Measurements from ENCODE around the gene PCDHB9.
"Not testable (repeated sequence)": the region's sequence is repeated elsewhere in the genome, so short reads cannot be mapped to it uniquely, and the experiment has no call there.

Gene PCDHB9

DNA sequence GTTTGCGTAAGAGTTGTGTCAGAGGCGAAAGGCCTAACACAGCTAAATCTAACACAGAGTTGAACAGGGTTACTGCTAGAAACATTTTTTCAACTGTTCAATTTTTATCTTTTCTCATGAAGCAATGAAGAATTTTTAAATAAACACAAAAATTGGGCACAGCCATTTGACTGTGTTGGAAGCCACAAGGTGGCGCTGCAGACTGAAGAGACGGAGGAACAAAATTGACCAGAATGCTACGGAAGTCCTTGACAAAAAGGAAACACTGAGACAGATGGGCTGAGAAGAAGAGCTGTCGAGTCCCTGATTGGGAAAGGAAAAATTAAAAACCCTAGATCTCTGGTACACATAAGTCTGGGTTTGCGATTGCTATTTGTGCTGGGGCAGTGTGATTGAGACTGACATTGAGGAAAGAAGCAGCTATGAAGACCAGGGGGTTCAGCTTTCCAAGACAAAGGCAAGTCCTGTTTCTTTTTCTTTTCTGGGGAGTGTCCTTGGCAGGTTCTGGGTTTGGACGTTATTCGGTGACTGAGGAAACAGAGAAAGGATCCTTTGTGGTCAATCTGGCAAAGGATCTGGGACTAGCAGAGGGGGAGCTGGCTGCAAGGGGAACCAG lies at the start of gene PCDHB9:
TSS of gene PCDHB9 (plus strand) at position 265 of the 616 bp plus-strand sequence. CDS start at position 423, 158 bp downstream.
- DNase-seq, result peak in 23 of 42 donors; percentile 9 to 74 (median 39)
- intact Hi-C loops (cut with DNase I), result loop anchor here (10.0 kb wide), 1 partner anchor 378 kb away; no protein-coding TSS in a partner anchor

DNA sequence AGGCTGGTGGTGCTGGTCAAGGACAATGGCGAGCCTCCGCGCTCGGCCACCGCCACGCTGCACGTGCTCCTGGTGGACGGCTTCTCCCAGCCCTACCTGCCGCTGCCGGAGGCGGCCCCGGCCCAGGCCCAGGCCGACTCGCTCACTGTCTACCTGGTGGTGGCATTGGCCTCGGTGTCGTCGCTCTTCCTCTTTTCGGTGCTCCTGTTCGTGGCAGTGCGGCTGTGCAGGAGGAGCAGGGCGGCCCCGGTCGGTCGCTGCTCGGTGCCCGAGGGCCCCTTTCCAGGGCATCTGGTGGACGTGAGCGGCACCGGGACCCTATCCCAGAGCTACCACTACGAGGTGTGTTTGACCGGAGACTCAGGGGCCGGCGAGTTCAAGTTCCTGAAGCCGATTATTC lies 49.6 kb upstream of the PCDHB9 start:
- DNase-seq; intact Hi-C loops (cut with DNase I): not testable (repeated sequence)

DNA sequence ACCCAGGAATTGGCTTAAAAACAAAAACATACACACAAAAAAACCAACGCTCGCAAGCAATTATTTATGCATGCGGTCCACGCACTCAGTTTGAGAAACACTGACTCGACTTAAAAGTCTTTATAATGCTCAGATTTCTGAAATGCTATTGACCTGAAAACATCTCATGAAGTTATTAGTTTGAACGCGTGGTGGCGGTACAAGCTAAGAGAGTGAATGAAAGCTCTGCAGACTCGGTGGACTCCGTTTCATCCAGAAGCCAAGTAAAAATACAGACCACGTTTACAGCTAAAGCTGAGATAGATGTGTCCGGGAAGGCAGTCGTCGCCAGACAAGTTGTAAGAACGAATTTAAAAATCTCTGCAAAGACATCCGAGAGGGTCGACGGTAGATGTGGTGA lies 37.1 kb upstream of the PCDHB9 start, which contains the start of gene PCDHB6:
TSS of gene PCDHB6 (plus strand) at position 246 of the 400 bp plus-strand sequence. CDS start 201 bp downstream, outside the sequence.
- peak in 7 of 42 donors; percentile 10 to 62 (median 15) for DNase-seq
- intact Hi-C loops (cut with DNase I), result no loop called here

DNA sequence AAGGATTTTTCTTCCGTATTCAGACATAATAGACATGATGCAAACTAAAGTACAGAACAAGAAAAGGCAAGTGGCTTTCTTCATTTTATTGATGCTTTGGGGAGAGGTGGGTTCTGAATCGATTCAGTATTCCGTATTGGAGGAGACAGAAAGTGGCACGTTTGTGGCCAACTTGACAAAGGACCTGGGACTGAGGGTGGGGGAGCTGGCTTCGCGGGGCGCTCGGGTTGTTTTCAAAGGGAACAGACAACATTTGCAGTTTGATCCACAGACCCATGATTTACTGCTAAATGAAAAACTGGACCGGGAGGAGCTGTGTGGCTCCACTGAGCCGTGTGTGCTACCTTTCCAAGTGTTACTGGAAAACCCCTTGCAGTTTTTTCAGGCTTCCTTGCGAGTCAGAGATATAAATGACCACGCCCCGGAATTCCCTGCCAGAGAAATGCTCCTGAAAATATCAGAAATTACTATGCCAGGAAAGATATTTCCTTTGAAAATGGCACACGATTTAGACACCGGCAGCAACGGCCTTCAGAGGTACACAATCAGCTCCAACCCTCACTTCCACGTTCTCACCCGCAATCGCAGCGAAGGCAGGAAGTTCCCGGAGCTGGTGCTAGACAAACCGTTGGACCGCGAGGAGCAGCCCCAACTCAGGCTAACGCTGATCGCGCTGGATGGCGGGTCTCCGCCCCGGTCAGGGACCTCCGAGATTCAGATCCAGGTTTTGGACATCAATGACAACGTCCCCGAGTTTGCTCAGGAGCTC lies 36.6 kb upstream of the PCDHB9 start:
- intact Hi-C loops (cut with DNase I), result no loop called here
- no peak for DNase-seq

DNA sequence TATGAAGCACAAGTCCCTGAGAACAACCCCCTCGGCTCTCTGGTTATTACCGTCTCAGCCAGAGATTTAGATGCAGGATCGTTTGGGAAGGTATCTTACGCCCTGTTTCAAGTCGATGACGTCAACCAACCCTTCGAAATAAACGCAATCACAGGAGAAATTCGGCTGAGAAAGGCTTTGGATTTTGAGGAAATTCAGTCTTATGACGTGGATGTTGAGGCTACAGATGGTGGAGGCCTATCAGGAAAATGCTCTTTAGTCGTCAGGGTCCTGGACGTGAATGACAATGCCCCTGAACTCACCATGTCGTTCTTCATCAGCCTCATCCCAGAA lies 36.0 kb upstream of the PCDHB9 start:
- no peak for DNase-seq
- intact Hi-C loops (cut with DNase I), result no loop called here

DNA sequence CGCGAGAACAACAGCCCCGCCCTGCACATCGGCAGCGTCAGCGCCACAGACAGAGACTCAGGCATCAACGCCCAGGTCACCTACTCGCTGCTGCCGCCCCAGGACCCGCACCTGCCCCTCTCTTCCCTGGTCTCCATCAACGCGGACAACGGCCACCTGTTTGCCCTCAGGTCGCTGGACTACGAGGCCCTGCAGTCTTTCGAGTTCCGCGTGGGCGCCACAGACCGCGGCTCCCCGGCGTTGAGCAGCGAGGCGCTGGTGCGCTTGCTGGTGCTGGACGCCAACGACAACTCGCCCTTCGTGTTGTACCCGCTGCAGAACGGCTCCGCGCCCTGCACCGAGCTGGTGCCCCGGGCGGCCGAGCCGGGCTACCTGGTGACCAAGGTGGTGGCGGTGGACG lies 35.3 kb upstream of the PCDHB9 start:
- intact Hi-C loops (cut with DNase I); DNase-seq: not testable (repeated sequence)

DNA sequence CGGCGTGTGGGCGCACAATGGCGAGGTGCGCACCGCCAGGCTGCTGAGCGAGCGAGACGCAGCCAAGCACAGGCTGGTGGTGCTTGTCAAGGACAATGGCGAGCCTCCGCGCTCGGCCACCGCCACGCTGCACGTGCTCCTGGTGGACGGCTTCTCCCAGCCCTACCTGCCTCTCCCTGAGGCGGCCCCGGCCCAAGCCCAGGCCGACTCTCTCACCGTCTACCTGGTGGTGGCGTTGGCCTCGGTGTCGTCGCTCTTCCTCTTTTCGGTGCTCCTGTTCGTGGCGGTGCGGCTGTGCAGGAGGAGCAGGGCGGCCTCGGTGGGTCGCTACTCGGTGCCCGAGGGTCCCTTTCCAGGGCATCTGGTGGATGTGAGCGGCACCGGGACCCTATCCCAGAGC lies 34.9 kb upstream of the PCDHB9 start:
- intact Hi-C loops (cut with DNase I); DNase-seq: not testable (repeated sequence)

DNA sequence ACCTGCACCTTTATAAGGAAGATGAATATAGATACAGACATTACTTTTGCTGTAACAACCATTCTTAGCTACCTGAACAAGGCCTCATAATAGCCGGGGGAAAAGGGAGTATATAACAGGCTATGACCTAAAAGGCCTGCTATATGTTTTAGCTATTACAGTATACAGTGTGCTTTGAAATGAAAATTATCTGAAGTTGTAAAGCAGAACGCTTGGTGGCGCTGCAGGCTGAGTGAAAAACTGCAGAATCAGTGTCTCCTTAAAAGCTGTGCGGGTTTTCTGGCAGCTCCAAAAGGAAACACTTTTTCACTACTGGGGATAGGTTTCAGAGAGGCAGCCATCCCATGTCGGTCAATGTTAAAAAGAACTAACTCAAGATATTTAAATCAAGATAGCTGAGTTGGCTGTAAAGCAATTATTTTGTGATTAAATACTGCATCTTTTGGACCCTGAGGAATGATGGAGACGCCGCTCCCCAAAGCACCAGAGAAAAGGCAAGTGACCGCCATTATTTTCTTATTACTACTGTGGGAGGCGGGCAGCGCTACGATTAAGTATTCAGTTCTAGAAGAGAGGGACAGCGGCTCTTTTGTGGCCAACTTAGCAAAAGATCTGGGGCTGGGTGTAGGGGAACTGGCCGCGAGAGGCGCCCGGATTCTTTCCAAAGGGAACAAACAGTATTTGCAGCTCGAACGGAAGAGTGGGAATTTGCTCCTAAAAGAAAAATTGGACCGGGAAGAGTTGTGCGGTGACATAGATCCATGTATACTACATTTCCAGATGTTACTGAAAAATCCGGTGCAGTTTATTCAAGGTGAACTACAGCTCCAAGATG lies 31.2 kb upstream of the PCDHB9 start:
- intact Hi-C loops (cut with DNase I), result no loop called here
- DNase-seq, result peak in 3 of 42 donors; percentile 7 to 53 (median 12)

DNA sequence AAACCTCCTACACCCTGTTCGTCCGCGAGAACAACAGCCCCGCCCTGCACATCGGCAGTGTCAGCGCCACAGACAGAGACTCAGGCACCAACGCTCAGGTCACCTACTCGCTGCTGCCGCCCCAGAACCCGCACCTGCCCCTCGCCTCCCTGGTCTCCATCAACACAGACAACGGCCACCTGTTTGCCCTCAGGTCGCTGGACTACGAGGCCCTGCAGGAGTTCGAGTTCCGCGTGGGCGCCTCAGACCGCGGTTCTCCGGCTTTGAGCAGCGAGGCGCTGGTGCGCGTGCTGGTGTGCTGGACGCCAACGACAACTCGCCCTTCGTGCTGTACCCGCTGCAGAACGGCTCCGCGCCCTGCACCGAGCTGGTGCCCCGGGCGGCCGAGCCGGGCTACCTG lies 29.6 kb upstream of the PCDHB9 start:
- intact Hi-C loops (cut with DNase I), result not testable (repeated sequence)

DNA sequence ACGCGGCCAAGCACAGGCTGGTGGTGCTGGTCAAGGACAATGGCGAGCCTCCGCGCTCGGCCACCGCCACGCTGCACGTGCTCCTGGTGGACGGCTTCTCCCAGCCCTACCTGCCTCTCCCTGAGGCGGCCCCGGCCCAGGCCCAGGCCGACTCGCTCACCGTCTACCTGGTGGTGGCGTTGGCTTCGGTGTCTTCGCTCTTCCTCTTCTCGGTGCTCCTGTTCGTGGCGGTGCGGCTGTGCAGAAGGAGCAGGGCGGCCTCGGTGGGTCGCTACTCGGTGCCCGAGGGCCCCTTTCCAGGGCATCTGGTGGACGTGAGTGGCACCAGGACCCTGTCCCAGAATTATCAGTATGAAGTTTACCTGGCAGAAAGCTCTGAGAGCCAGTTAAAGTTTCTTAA lies 29.1 kb upstream of the PCDHB9 start:
- DNase-seq; intact Hi-C loops (cut with DNase I): not testable (repeated sequence)

More for the DNA sequence above, 29.6 kb upstream of the PCDHB9 start:
- not testable (repeated sequence) for DNase-seq

DNA sequence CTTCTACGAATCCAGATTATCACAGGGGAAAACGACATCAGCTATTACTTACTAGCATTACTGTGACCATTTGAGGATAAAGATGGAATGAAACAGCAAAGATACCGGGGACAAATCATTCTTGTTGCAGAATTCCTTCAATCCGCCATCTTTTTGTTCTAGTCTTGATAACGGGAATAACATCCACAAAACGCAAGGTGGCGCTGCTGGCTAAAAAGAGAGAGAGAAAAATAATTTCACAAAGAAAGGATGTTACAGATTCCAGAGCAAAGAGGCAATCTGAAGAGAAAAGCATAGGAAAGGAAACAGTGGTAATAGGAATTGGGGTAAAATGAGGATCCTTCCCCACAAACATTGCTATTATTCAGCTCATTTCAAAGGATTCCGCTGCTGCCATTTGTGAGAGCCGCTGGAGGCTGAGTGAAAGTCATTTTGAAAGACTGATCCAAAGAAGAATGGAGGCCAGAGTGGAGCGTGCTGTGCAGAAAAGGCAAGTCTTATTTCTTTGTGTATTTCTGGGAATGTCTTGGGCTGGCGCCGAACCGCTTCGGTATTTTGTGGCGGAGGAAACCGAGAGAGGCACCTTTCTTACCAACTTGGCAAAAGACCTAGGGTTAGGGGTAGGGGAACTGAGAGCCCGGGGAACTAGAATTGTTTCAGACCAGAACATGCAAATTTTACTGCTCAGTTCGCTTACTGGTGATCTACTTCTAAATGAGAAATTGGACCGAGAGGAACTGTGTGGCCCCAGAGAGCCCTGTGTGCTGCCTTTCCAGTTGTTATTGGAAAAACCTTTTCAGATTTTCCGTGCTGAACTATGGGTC lies 14.4 kb upstream of the PCDHB9 start, which contains the start of gene PCDHB7:
TSS of gene PCDHB7 (plus strand) at position 264 of the 824 bp plus-strand sequence. CDS start at position 456, 192 bp downstream.
- intact Hi-C loops (cut with DNase I), result no loop called here
- peak in 25 of 42 donors; percentile 17 to 83 (median 44) for DNase-seq

DNA sequence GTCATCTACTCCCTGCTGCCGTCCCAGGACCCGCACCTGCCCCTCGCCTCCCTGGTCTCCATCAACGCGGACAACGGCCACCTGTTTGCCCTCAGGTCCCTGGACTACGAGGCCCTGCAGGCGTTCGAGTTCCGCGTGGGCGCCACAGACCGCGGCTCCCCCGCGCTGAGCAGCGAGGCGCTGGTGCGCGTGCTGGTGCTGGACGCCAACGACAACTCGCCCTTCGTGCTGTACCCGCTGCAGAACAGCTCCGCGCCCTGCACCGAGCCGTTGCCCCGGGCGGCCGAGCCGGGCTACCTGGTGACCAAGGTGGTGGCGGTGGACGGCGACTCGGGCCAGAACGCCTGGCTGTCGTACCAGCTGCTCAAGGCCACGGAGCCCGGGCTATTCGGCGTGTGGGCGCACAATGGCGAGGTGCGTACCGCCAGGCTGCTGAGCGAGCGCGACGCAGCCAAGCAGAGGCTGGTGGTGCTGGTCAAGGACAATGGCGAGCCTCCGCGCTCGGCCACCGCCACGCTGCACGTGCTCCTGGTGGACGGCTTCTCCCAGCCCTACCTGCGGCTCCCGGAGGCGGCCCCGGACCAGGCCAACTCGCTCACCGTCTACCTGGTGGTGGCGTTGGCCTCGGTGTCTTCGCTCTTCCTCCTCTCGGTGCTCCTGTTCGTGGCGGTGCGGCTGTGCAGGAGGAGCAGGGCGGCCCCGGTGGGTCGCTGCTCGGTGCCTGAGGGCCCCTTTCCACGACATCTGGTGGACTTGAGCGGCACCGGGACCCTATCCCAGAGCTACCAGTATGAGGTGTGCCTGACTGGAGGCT lies 12.5 kb upstream of the PCDHB9 start:
- intact Hi-C loops (cut with DNase I); DNase-seq: not testable (repeated sequence)

DNA sequence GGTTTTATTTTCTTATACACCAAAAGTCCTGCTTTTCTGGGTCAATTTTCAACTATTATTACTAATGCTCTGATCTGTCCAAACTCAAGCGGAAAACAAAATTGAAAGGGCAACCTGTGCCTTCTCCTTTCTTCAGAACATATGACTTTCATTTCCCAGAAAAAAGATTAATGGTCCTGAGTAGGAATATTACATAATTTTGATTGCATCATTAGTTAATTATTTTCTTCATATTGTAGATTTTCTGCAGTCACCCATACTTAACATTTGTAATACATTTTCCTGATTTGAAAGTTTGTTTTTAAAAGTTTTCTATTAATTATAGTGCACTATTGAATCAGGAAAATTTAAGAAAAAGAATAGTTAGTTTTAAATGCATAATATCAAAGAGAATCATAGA lies 11.0 kb upstream of the PCDHB9 start:
- DNase-seq, result no peak
- intact Hi-C loops (cut with DNase I), result no loop called here

DNA sequence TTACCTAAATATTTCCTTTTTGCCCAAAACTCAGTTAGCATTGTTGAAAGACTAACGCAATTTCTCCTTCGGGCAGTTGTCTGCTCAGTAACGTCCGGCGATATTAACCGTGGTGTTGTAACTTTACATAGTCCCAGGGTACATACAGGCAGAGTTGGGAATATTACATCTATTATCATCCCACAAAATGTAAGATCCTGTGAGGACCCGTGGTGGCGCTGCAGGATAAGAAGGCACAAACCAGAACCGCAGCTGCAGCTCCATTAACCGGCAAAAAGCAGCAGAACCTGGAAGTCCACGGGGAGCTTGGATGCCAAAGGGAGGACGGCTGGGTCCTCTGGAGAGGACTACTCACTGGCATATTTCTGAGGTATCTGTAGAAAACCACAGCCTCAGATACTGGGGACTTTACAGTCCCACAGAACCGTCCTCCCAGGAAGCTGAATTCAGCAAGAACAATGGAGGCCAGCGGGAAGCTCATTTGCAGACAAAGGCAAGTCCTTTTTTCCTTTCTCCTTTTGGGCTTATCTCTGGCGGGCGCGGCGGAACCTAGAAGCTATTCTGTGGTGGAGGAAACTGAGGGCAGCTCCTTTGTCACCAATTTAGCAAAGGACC lies 9.3 kb upstream of the PCDHB9 start, which contains the start of gene PCDHB8:
TSS of gene PCDHB8 (plus strand) at position 214 of the 615 bp plus-strand sequence. CDS start at position 459, 245 bp downstream.
- DNase-seq, result peak in 5 of 42 donors; percentile 14 to 40 (median 24)
- intact Hi-C loops (cut with DNase I), result not testable (repeated sequence)

DNA sequence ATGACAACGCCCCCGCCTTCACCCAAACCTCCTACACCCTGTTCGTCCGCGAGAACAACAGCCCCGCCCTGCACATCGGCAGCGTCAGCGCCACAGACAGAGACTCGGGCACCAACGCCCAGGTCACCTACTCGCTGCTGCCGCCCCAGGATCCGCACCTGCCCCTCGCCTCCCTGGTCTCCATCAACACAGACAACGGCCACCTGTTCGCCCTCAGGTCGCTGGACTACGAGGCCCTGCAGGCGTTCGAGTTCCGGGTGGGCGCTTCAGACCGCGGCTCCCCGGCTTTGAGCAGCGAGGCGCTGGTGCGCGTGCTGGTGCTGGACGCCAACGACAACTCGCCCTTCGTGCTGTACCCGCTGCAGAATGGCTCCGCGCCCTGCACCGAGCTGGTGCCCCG lies 7.6 kb upstream of the PCDHB9 start:
- DNase-seq; intact Hi-C loops (cut with DNase I): not testable (repeated sequence)

DNA sequence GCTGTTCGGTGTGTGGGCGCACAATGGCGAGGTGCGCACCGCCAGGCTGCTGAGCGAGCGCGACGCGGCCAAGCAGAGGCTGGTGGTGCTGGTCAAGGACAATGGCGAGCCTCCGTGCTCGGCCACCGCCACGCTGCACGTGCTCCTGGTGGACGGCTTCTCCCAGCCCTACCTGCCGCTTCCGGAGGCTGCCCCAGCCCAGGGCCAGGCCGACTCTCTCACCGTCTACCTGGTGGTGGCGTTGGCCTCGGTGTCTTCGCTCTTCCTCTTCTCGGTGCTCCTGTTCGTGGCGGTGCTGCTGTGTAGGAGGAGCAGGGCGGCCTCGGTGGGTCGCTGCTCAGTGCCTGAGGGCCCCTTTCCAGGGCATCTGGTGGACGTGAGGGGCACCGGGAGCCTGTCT lies 7.1 kb upstream of the PCDHB9 start:
- intact Hi-C loops (cut with DNase I), result loop anchor here (10.0 kb wide), 1 partner anchor 385 kb away; no protein-coding TSS in a partner anchor
- DNase-seq, result not testable (repeated sequence)

DNA sequence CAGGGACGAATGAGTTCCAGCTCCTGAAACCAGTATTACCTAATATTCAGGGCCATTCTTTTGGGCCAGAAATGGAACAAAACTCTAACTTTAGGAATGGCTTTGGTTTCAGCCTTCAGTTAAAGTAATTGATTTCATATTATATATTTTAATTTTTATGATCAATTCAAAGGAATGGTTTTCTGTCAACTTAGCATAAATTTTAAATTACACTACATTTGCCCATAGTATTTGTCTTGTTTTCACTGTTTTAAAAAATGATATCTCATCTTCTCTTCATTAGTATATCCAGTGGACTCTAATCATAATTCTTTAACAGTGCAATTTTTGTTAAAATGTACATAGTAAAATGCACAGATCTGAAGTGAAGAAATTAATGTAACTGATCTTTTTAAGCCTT lies 6.6 kb upstream of the PCDHB9 start:
- DNase-seq, result no peak
- intact Hi-C loops (cut with DNase I), result loop anchor here (10.0 kb wide), 1 partner anchor 384 kb away; no protein-coding TSS in a partner anchor

Data from head of caudate nucleus (tissue), 42 donors.